Prostate gland (tissue), 2 donors: ENCODE measurements around the gene SPATA18.

Experiments
- CTCF ChIP-seq, 4 experiments: fragments of 200-600 bp in 2 of 4; fragments of 450-650 bp in 2 of 4; sonication (generic) in 2 of 4; IDR thresholded peaks; 1 replicate in 3 of 4; 2 replicates in 1 of 4; pipeline ENCODE4 v1.5.1; 2016 to 2019; ENCODE audit warnings: antibody characterized with exemption in 4 of 4, mild to moderate bottlenecking in 2 of 4, moderate library complexity in 2 of 4
- POLR2A ChIP-seq: fragments of 450-650 bp; IDR thresholded peaks from one replicate; pipeline ENCODE4 v1.6.1; 2016; ENCODE audit warnings: antibody characterized with exemption, mild to moderate bottlenecking
- POLR2AphosphoS5 ChIP-seq: sonication (generic); formaldehyde crosslinking; IDR thresholded peaks from one replicate; pipeline ENCODE4 v1.6.1; 2017; ENCODE audit warnings: antibody characterized with exemption

GRCh38 chr4:52142816-52143215, 91.7 kb downstream of the SPATA18 start:
- TF ChIP-seq POLR2AphosphoS5 (no peak), CTCF (IDR thresholded peaks at IDR 0.05) (no peak), POLR2A (no peak)
